K562 (cell line): ENCODE measurements around the gene SOX21. TPM values are rescaled to one million over a fixed set of nuclear protein-coding genes. Genes with fewer than 3 reads are reported as not detected.
A peak's percentile ranks its signal among the peaks of the same experiment; 100 is the strongest.

ENCODE experiments used
- ATAC-seq: fragments of 200-7000 bp; cut with Tn5 transposase; 3 replicates; pipeline ENCODE4 v1.9.1; 2020; ENCODE audit warnings: moderate library complexity
- BruUV-seq: library from RNA; stranded (reverse); fragments of 400-500 nt; replicated peaks from 2 replicates; lab custom pipeline; 2021; lab: Mats Ljungman, UMichigan
- CTCF ChIA-PET: fragments of 300-600 bp; formaldehyde crosslinking; extraction: SDS; loops from one replicate; lab custom pipeline; 2021; ENCODE audit warnings: low intra/inter-chr PET ratio; lab: Yijun Ruan, JAX
- POLR2A ChIA-PET: fragments of 300-600, 350-650 bp; sonication (Branson Sonifier 250); formaldehyde crosslinking; extraction: SDS; loops from one replicate; lab custom pipeline; 2021; ENCODE audit warnings: antibody characterized with exemption, inconsistent platforms; lab: Yijun Ruan, JAX
- DNase-seq, 4 experiments: peaks; one replicate each; pipeline versions ENCODE4 v3.0.0 to v3.0.0-alpha.2; 2011 to 2018; ENCODE audit warnings: low spot score in 3 of 4, mixed read lengths in 3 of 4; ENCODE audit errors: extremely low read depth in 1 of 4
- FAIRE-seq: peaks from 2 replicates; lab custom pipeline; 2011; peaks lifted over from hg19 to GRCh38; lab: Jason Lieb, UNC
- H2AFZ ChIP-seq: 2 replicates; pipeline ENCODE4 v1.6.0; 2011; ENCODE audit warnings: low read depth, low read length, control low read depth, inconsistent platforms
- H3K27ac ChIP-seq: fragments of 200-600 bp; 3 replicates; pipeline ENCODE4 v1.8.0; 2011; ENCODE audit warnings: low read depth, mild to moderate bottlenecking, control low read depth, inconsistent platforms, low read length, moderate library complexity, mixed read lengths; ENCODE audit errors: extremely low read depth
- H3K27me3 ChIP-seq, 2 experiments: fragments of 300-600 bp in 1 of 2; 2 replicates in 1 of 2; 3 replicates in 1 of 2; pipeline versions ENCODE4 v1.6.0 to v1.8.0; 2011; ENCODE audit warnings: inconsistent platforms in 2 of 2, low read length in 2 of 2, mild to moderate bottlenecking in 1 of 2, mixed read lengths in 1 of 2, moderate library complexity in 1 of 2; ENCODE audit not compliant: control insufficient read depth in 2 of 2, insufficient read depth in 2 of 2
- H3K36me3 ChIP-seq: fragments of 300-600 bp; 3 replicates; pipeline ENCODE4 v1.8.0; 2011; ENCODE audit warnings: mild to moderate bottlenecking, low read length, inconsistent platforms; ENCODE audit not compliant: control insufficient read depth, insufficient read depth
- H3K4me1 ChIP-seq, 2 experiments: fragments of 200-600 bp in 1 of 2; replicated peaks in 1 of 2; 2 replicates in 1 of 2; 3 replicates in 1 of 2; pipeline versions ENCODE4 v1.5.1 to v1.8.0; 2011; ENCODE audit warnings: inconsistent platforms in 2 of 2, low read length in 2 of 2, mild to moderate bottlenecking in 1 of 2, mixed read lengths in 1 of 2, moderate library complexity in 1 of 2; ENCODE audit not compliant: control insufficient read depth in 2 of 2, insufficient read depth in 2 of 2
- H3K4me2 ChIP-seq: 2 replicates; pipeline ENCODE4 v1.6.1; 2011; ENCODE audit warnings: low read length, control low read depth, inconsistent platforms, mixed read lengths; ENCODE audit not compliant: insufficient read depth
- H3K4me3 ChIP-seq: fragments of 200-600 bp; sonication (generic), shearing (Covaris generic); 2 replicates; pipeline ENCODE4 v1.5.1; 2016; ENCODE audit warnings: control low read depth, inconsistent platforms
- H3K79me2 ChIP-seq: fragments of 200-600 bp; 3 replicates; pipeline ENCODE4 v1.8.0; 2011; ENCODE audit warnings: low read length, inconsistent platforms; ENCODE audit not compliant: control insufficient read depth, insufficient read depth
- H3K9ac ChIP-seq, 2 experiments: 2 replicates each; pipeline versions ENCODE4 v1.6.0 to v1.6.1; 2011; ENCODE audit warnings: low read depth in 2 of 2, low read length in 2 of 2, control low read depth in 1 of 2, inconsistent platforms in 1 of 2, mild to moderate bottlenecking in 1 of 2, mixed read lengths in 1 of 2; ENCODE audit not compliant: insufficient read depth in 1 of 2
- H3K9me1 ChIP-seq: one replicate; pipeline ENCODE4 v1.6.0; 2011; ENCODE audit warnings: inconsistent platforms, mild to moderate bottlenecking, low read length, moderate library complexity; ENCODE audit not compliant: control insufficient read depth, insufficient read depth
- H3K9me3 ChIP-seq: replicated peaks from 2 replicates; pipeline ENCODE4 v1.5.1; 2011; ENCODE audit warnings: low read depth, low read length, inconsistent platforms; ENCODE audit not compliant: control insufficient read depth, insufficient read depth
- H4K20me1 ChIP-seq: replicated peaks from 2 replicates; pipeline ENCODE4 v1.6.1; 2011; ENCODE audit warnings: low read length, inconsistent platforms, mixed read lengths; ENCODE audit not compliant: control insufficient read depth, insufficient read depth
- CBX8 ChIP-seq: fragments of 200-600 bp; sonication (generic); IDR thresholded peaks from 2 replicates; pipeline ENCODE4 v1.6.1; 2012; ENCODE audit warnings: borderline replicate concordance, mixed run types, low read depth, mild to moderate bottlenecking, moderate library complexity, mixed read lengths, low read length, control low read depth, inconsistent platforms; ENCODE audit not compliant: poor library complexity, severe bottlenecking; ENCODE audit errors: extremely low read depth
- RAD21 ChIP-seq, 2 experiments: fragments of 250-450 bp in 1 of 2; fragments of 450-650 bp in 1 of 2; sonication (Bioruptor Pico) in 1 of 2; formaldehyde crosslinking in 1 of 2; IDR thresholded peaks in 1 of 2; conservative IDR thresholded peaks in 1 of 2; 2 replicates each; pipeline versions ENCODE4 v1.4.0 to v1.8.0; 2020 to 2022; ENCODE audit warnings: mild to moderate bottlenecking in 2 of 2, moderate library complexity in 1 of 2
- TAF15 ChIP-seq: fragments of 200-400 bp; formaldehyde crosslinking; IDR thresholded peaks from 2 replicates; pipeline ENCODE4 v1.6.1; 2017; ENCODE audit warnings: mild to moderate bottlenecking, low read depth, low read length, moderate library complexity
- TRIM25 ChIP-seq: fragments of 450-650 bp; IDR thresholded peaks from 2 replicates; pipeline ENCODE4 v1.7.0; 2016; ENCODE audit warnings: borderline replicate concordance
- WGBS: fragments of 100-300 bp; shearing (Covaris generic); methylation state at CpG from one replicate; pipeline ENCODE4 v1.1.6; 2016; ENCODE audit warnings: low coverage, mixed read lengths; ENCODE audit not compliant: insufficient coverage; ENCODE audit errors: missing lambda C conversion rate; 5-methylcytosine and 5-hydroxymethylcytosine counted together
- in situ Hi-C: fragments of 300-500 bp; cut with MboI; formaldehyde crosslinking; loops from 4 replicates; pipeline ENCODE4 v1.15.0; 2018; ENCODE audit warnings: inconsistent platforms, mixed read lengths
- intact Hi-C: fragments of 100-400 bp; cut with micrococcal nuclease; formaldehyde crosslinking; loops from 2 replicates; pipeline ENCODE4 v1.14.2; 2022
- polyA plus RNA-seq, 8 experiments: library from polyadenylated mRNA; depleted of rRNA in 4 of 8; stranded (reverse) in 5 of 8; unstranded in 3 of 8; fragments of >200 nt; fragmentation: Nextera tagmentation in 2 of 8; fragmentation: Illumina TruSeq in 1 of 8; extraction: Ambion mirVana in 2 of 8; extraction: Trizol in 1 of 8; gene quantifications; 2 replicates each; pipeline versions ENCODE4 v1.2.1 to v1.2.3, GENCODE V29; 2011 to 2014; ENCODE audit warnings: inconsistent platforms in 1 of 8, missing spikeins in 1 of 8
- total RNA-seq, 7 experiments: library from RNA; depleted of rRNA in 6 of 7; stranded (reverse); fragments of >200 nt in 6 of 7; fragmentation: Illumina TruSeq in 2 of 7; extraction: Trizol in 2 of 7; gene quantifications; 2 replicates each; pipeline versions ENCODE4 v1.2.1 to v1.2.3, GENCODE V29; 2011 to 2021; ENCODE audit warnings: low replicate concordance in 1 of 7

The SOX21 gene
- total and polyA plus RNA-seq, 9 of the 15 experiments (the other 6 are each of a cell fraction or from before 2014, with no cell fraction given): 0.07 TPM; not detected in 8

GRCh38 chr13:94710065-94710781, 2.1 kb downstream of the SOX21 start:
- DNase-seq: no peak
- FAIRE-seq: no peak
- CTCF ChIA-PET: no interaction called here
- Histone ChIP-seq H3K4me2 (no peak overlapping the region), H3K27ac (no peak overlapping the region), H3K4me1 (peaks cover 2 to 37% of the 10 kb centered on the region in 2 experiments; a peak in 2 of 5 replicates), H2AFZ (no peak overlapping the region), H3K9me3 (no peaks in the 10 kb centered on the region), H3K36me3 (no peaks in the 10 kb centered on the region), H3K9me1 (no peaks in the 10 kb centered on the region)
- BruUV-seq: no TSS peak
- in situ Hi-C loops: no loop called here
- 28% methylated on average over 13 of the region's 18 CpGs for WGBS
- no peak for TF ChIP-seq TRIM25
- no peak for TF ChIP-seq TAF15
- peak; percentile 9 for TF ChIP-seq CBX8
- no peak for TF ChIP-seq RAD21 (CRISPR knock-in tag; conservative IDR thresholded peaks at IDR 0.05 in 1 of 2, IDR thresholded peaks at IDR 0.05 in 1 of 2)
- TF ChIP-seq, all 486 proteins: peak for 1
- intact Hi-C loops: loop anchor here (2.0 kb wide), 1 partner anchor 35 kb away; no protein-coding TSS in a partner anchor
- Histone ChIP-seq H4K20me1 (no peaks in the 10 kb centered on the region), H3K27me3 (peaks cover 27 to 46% of the 10 kb centered on the region in 2 experiments; a peak in 4 of 5 replicates), H3K4me3 (no peak overlapping the region), H3K9ac (no peak overlapping the region), H3K79me2 (no peaks in the 10 kb centered on the region)
- POLR2A ChIA-PET: no interaction called here
- no peak for ATAC-seq
